Astrocyte of the cerebellum (primary cell): ENCODE data around the gene USP11.

Experiments
- DNase-seq: peaks from one replicate; pipeline ENCODE4 v3.0.0-alpha.2; 2011; ENCODE audit warnings: low read depth
- H3K4me3 ChIP-seq: 2 replicates; pipeline ENCODE4 v1.5.1; 2011; ENCODE audit warnings: mild to moderate bottlenecking, low read depth, low read length, moderate library complexity
- in situ Hi-C: cut with HindIII; loops from 2 replicates; pipeline ENCODE4 v1.10.0; 2017; ENCODE audit warnings: low sequenced_read_pairs
- TF ChIP-seq, protein P1 (sequence below): IDR thresholded peaks from 2 replicates; pipeline ENCODE4 v1.5.1; 2012; ENCODE audit warnings: low read length, low read depth, moderate library complexity, mild to moderate bottlenecking; ENCODE audit errors: missing control alignments

The USP11 gene

DNA sequence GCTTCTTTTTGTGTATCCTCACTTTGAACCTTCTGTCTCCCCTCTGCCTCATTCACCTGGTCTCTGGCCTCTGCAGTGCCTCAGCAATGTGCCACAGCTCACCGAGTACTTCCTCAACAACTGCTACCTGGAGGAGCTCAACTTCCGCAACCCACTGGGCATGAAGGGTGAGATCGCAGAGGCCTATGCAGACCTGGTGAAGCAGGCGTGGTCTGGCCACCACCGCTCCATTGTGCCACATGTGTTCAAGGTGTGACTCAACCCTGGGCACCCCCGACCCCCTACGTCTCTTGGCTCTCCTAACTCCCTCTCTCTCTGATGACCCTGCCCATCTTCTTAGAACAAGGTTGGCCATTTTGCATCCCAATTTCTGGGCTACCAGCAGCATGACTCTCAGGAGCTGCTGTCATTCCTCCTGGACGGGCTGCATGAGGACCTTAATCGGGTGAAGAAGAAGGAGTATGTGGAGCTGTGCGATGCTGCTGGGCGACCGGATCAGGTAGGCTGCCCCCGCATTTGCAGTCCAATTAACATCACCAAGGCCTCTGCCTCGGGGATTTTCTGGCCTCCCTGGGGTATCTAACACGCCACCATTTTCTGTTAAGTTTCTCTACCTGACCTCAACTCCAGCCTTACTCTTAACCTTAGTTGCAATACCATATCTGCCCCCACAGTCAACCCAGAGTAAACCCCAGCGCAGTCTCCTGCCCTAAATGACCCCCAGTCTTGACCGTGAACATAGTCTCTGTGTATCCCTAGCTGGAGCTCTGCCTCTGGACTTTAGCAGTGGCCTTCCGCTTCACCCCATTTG lies 8.6 kb downstream of the USP11 start:
- in situ Hi-C loops, result no loop called here
- H3K4me3 ChIP-seq, result no peak overlapping the region
- TF ChIP-seq, protein P1, sequence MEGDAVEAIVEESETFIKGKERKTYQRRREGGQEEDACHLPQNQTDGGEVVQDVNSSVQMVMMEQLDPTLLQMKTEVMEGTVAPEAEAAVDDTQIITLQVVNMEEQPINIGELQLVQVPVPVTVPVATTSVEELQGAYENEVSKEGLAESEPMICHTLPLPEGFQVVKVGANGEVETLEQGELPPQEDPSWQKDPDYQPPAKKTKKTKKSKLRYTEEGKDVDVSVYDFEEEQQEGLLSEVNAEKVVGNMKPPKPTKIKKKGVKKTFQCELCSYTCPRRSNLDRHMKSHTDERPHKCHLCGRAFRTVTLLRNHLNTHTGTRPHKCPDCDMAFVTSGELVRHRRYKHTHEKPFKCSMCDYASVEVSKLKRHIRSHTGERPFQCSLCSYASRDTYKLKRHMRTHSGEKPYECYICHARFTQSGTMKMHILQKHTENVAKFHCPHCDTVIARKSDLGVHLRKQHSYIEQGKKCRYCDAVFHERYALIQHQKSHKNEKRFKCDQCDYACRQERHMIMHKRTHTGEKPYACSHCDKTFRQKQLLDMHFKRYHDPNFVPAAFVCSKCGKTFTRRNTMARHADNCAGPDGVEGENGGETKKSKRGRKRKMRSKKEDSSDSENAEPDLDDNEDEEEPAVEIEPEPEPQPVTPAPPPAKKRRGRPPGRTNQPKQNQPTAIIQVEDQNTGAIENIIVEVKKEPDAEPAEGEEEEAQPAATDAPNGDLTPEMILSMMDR, result no peak
- DNase-seq, result no peak

DNA sequence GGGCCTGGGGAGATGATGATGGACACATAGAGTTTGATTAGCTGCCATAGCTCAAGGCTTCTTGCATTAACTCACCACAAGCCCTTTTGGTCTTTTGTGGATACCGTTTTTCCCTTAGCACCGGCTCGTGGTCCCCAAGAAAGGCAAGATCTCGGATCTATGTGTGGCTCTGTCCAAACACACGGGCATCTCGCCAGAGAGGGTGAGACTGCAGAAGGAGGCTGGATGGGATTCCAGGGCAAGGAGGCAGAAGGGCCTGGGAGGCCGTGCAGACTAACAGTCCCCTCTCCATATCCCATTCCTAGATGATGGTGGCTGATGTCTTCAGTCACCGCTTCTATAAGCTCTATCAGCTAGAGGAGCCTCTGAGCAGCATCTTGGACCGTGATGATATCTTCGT lies 9.5 kb downstream of the USP11 start:
- no peak overlapping the region for H3K4me3 ChIP-seq
- TF ChIP-seq, protein P1, result no peak
- DNase-seq, result no peak
- in situ Hi-C loops, result no loop called here

DNA sequence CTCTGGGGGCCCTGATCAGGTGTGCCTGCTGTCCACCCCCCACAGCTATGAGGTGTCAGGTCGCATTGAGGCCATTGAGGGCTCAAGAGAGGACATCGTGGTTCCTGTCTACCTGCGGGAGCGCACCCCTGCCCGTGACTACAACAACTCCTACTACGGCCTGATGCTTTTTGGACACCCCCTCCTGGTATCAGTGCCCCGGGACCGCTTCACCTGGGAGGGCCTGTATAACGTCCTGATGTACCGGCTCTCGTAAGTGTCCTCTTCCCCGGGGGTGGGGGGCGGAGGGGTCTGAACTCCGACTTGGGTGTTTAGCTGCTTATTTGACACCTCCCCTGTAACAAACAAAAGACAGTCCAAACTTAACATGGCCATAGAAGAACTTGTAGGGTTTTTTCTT lies 10.5 kb downstream of the USP11 start:
- no peak for DNase-seq
- TF ChIP-seq, protein P1, result no peak
- H3K4me3 ChIP-seq, result no peak overlapping the region
- in situ Hi-C loops, result no loop called here

DNA sequence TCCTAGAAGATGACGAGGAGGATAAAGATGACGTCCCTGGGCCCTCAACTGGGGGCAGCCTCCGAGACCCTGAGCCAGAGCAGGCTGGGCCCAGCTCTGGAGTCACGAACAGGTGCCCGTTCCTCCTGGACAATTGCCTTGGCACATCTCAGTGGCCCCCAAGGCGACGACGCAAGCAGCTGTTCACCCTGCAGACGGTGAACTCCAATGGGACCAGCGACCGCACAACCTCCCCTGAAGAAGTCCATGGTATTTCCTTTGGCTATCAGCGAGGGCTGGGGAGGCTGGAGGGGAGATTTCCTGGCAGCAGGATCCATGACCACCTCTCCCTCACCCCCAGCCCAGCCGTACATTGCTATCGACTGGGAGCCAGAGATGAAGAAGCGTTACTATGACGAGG lies 11.9 kb downstream of the USP11 start:
- TF ChIP-seq, protein P1, result no peak
- H3K4me3 ChIP-seq, result no peak overlapping the region
- DNase-seq, result no peak
- in situ Hi-C loops, result no loop called here

DNA sequence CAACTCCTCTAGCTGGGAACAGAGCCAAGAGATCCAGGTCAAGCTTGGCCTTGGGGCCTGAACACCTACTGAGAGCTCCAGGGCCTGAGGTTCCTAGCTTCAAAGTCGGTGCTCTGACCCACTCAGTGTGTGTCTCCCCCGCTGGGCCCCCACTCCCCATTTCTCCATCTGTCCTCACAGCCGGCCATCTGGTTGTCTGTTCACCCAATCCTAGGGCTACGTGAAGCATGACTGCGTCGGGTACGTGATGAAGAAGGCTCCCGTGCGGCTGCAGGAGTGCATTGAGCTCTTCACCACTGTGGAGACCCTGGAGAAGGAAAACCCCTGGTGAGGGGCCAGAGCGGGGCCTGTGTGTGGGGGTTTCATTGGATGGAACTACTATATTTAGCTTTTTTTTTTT lies 12.3 kb downstream of the USP11 start:
- H3K4me3 ChIP-seq, result no peak overlapping the region
- no peak for DNase-seq
- in situ Hi-C loops, result no loop called here
- TF ChIP-seq, protein P1, result no peak

DNA sequence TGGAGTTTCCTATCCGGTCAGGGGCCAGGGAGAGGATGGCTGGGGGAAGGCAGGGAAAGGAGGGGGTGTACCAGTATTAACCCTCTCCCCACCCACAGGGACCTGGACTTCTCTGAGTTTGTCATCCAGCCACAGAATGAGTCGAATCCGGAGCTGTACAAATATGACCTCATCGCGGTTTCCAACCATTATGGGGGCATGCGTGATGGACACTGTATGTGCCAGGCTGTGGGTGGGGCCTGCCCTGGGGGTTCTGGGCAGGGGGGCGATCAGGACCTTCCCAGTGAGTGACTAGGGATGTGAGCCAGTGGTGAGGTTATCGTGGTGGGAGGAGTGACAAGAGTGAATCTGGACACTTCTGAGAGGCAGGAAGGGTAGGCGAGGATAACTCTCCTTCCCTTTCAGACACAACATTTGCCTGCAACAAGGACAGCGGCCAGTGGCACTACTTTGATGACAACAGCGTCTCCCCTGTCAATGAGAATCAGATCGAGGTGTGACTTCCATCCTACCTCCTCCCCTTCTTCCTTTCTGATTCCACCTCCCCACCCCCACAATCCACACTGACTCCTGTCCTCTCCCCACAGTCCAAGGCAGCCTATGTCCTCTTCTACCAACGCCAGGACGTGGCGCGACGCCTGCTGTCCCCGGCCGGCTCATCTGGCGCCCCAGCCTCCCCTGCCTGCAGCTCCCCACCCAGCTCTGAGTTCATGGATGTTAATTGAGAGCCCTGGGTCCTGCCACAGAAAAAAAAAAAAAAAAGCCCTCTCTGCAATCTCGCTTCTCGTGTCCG lies 14.6 kb downstream of the USP11 start:
- peak; percentile 34 for DNase-seq
- no peak overlapping the region for H3K4me3 ChIP-seq
- in situ Hi-C loops, result no loop called here
- TF ChIP-seq, protein P1, result no peak
